Measurements from ENCODE around the gene PRR33.

PRR33 gene

DNA sequence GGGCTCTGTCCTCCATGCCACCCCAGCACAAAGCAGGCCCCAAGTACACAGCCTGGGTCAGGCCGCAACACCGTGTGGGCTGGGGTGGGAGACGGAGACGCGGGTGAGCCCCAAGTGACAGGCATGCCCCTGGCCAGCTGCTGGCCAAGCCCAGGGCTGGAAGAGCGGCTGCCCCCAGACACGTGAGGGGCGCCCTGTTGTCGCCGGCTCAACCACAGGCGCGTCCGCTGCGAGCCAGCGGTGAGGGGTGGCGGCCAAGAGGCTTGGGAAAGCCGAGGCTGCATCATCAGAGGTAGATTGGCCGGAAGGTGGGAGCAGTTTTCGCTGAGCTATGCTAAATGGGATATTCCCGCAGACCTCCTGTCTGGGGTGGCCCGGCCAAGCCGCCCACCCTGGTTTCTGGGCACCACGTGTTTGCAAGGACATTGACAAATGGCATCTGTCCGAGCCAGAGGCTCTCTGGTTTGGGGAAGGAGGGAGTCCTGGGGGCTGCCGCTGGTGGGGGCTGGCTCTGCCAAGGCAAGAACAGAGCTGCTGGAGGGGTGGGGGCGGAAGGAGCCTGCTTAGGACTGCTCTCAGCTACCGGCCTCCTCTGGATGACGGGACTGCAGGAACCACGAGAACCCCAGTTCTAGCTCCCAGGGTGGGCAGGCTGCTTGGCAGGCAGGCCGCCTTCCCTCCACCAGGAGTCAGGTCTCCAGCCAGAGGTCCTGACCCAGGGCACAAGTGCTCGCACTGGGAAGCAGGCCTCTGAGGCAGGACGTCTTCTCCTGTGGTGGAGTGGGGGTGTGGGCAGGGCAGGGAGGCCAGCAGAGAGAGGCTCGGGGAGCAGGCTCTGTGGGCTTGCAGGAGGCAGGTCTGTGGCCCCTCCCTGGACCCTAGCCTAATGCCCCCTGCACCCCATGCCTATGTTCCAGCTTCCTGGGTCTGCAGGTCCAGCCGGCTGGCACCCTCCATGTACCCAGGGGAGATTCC lies 552 bp downstream of the PRR33 start:
- TF ChIP-seq CTCF (IDR thresholded peaks at IDR 0.05; ENCODE audit: insufficient read depth, low read length, poor library complexity, severe bottlenecking), result no peak
- Histone ChIP-seq H3K36me3 (ENCODE audit: control insufficient read depth, insufficient read depth, low read length) (peaks cover 19% of the 10 kb centered on the region), H3K27me3 (replicated peaks; ENCODE audit: control insufficient read depth, insufficient read depth, low read length) (no peaks in the 10 kb centered on the region), H3K4me3 (replicated peaks; ENCODE audit: low read depth, low read length) (no peak overlapping the region)
- no peak for DNase-seq (ENCODE audit: extremely low read depth, insufficient read length)

DNA sequence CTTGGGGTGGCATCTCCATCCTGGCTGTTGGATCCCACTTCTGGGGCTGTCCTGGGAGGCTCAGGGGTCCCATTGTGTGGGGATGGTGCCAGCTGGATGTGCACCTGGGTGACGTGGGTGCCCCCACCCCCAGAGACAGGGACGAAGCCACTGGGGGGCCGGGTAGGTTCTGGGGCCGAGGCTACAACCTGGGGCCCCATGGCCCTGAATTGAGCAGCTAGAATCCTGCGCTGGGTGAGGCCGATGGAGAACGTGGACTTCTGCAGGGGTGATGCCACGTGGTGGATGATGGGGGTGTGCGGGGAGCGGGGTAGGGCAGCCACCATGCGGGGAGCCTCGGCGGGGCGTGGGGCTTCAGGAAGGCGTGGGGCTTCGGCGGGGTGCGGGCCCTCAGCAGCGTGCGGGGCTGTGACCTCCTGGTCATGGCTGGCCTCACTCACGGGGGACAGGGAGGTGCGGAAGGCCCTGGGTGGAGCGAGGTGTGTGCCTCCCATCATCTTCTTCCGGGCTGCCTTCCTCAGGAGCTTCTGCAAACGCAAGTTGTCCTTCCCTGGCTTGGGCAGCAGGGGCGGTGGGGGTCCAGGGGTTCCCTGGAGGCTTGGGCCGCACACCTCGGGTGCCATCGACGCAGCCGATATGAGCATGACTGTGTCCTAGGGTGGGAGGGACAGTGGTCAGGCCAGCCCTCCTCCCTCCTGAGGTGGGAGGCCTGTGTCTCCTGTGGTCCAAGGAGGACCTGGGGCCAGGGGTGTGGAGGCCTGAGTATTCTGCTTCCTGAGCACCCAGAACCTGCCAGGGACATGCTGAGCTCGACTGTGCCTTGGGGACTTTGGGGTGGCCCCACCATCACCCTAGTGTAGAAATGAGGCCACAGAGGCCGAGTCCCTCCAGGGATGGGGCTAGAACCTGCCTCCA lies 1.5 kb downstream of the PRR33 start:
- peaks cover 27% of the 10 kb centered on the region for H3K36me3 ChIP-seq (ENCODE audit: control insufficient read depth, insufficient read depth, low read length)
- H3K4me3 ChIP-seq (replicated peaks; ENCODE audit: low read depth, low read length), result no peak overlapping the region
- TF ChIP-seq CTCF (IDR thresholded peaks at IDR 0.05; ENCODE audit: insufficient read depth, low read length, poor library complexity, severe bottlenecking), result no peak
- DNase-seq (ENCODE audit: extremely low read depth, insufficient read length), result no peak
- no peaks in the 10 kb centered on the region for H3K27me3 ChIP-seq (replicated peaks; ENCODE audit: control insufficient read depth, insufficient read depth, low read length)

DNA sequence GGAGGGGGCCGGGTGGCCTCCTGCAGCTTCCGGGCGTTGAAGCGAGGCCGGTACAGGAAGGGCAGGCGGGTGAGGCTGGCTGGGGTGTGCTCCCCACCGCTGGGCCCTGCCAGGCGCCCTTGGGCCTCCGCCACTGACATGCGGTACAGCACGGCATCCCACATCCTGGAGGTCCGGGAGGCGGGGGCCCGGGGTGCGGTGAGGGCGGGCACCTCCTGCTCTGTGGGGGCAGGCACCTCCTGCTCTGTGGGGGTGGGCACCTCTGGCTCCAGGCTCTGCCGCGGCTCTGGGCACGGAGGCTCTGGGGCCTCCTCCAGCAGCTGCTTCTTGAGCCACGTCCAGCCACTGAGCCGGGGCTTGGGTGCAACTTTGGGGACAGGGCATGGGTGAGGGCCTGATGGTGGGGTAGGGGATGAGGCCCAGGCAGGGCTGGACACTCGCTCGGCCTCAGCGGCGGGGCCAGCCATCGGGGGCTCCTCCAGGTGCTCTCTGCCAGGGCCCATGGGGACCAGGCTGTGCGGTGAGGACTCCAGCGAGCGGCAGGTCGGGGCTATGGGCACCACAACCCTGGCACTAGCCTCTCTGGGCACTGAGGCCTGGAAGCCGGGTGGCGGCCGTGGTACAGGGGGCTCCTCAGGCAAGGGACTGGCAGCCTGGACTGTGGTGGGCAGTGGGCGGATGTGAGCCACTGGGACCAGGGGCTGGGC lies 2.3 kb downstream of the PRR33 start:
- H3K27me3 ChIP-seq (replicated peaks; ENCODE audit: control insufficient read depth, insufficient read depth, low read length), result no peaks in the 10 kb centered on the region
- H3K36me3 ChIP-seq (ENCODE audit: control insufficient read depth, insufficient read depth, low read length), result peaks cover 33% of the 10 kb centered on the region
- no peak for TF ChIP-seq CTCF (IDR thresholded peaks at IDR 0.05; ENCODE audit: insufficient read depth, low read length, poor library complexity, severe bottlenecking)
- DNase-seq (ENCODE audit: extremely low read depth, insufficient read length), result no peak
- no peak overlapping the region for H3K4me3 ChIP-seq (replicated peaks; ENCODE audit: low read depth, low read length)

DNA sequence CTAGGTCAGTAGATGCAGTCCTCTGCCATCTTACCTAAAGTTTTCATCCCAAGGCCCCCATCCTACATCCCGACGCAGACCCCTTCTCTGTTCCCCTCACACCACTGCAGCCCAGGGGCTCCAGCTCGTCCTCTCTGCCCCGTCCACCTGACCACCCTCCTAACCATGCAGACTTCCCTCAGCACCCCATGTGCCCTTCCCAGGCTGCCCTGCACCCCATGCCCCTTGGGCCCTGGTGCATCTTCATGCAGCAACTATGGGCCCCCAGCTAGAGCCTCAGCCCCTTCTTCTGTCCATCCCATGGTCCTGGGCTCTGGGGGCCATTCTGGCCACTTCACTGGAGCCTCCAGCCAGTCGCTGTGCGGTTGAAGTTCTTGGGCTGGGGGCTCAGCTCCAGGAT lies 2.9 kb downstream of the PRR33 start:
- no peak for DNase-seq (ENCODE audit: extremely low read depth, insufficient read length)
- Histone ChIP-seq H3K4me3 (replicated peaks; ENCODE audit: low read depth, low read length) (no peak overlapping the region), H3K36me3 (ENCODE audit: control insufficient read depth, insufficient read depth, low read length) (peaks cover 38% of the 10 kb centered on the region), H3K27me3 (replicated peaks; ENCODE audit: control insufficient read depth, insufficient read depth, low read length) (no peaks in the 10 kb centered on the region)
- no peak for TF ChIP-seq CTCF (IDR thresholded peaks at IDR 0.05; ENCODE audit: insufficient read depth, low read length, poor library complexity, severe bottlenecking)

DNA sequence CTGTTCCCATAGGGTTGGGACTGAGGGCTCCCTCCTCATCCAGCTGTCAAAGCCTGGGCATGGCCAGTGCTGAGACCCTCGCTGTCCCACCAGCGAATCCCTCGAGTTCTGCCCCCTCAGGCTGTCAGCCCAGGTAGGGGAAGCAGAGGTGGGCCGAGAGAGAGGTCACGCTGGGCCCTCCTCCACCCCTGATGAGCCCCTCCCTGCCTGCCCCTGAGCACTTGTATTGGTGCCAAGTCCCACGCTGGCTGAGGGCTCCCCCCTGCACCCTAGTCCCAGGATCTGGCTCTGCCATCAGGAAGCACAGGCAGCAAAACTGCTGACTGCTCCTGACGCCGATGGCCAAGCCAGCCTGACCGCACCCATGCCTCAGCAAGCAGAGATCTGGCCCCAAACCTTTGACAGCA lies 3.3 kb downstream of the PRR33 start:
- TF ChIP-seq CTCF (IDR thresholded peaks at IDR 0.05; ENCODE audit: insufficient read depth, low read length, poor library complexity, severe bottlenecking), result no peak

More for the DNA sequence above, 3.3 kb downstream of the PRR33 start:
- no peaks in the 10 kb centered on the region for H3K27me3 ChIP-seq (replicated peaks; ENCODE audit: control insufficient read depth, insufficient read depth, low read length)
- no peak for DNase-seq (ENCODE audit: extremely low read depth, insufficient read length)
- peaks cover 42% of the 10 kb centered on the region for H3K36me3 ChIP-seq (ENCODE audit: control insufficient read depth, insufficient read depth, low read length)
- H3K4me3 ChIP-seq (replicated peaks; ENCODE audit: low read depth, low read length), result no peak overlapping the region

All from GM06990 (cell line).